22Rv1 (cell line): ENCODE measurements around the gene TRAK1.

Experiments
- ZFX ChIP-seq: fragments of 450-650 bp; IDR thresholded peaks from 2 replicates; pipeline ENCODE4 v1.6.1; 2017; ENCODE audit warnings: antibody characterized with exemption, borderline replicate concordance
- TF ChIP-seq, protein P1 (sequence below): fragments of 450-650 bp; IDR thresholded peaks from 2 replicates; pipeline ENCODE4 v1.5.1; 2017; ENCODE audit warnings: mild to moderate bottlenecking

DNA sequence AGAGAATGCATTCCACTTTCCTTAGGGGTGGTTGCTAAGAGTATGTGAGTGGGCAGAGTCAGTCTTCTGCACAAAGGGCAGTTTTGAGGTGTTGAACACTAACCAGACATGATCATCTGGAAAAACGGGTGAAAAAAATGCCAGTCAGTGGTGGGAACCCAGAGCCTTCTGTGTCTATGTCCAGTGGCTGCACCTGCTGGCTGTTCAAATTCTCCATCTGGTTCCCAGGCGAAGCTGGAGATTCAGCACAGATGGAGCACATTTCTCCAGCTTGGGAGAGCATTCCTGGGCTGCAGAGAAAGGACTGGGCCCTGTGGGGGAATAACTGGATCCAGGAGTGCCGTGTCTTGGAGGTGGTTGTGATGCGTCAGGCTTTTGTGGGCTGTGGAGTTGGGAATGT is 74.1 kb downstream of the TRAK1 start:
- TF ChIP-seq, protein P1, sequence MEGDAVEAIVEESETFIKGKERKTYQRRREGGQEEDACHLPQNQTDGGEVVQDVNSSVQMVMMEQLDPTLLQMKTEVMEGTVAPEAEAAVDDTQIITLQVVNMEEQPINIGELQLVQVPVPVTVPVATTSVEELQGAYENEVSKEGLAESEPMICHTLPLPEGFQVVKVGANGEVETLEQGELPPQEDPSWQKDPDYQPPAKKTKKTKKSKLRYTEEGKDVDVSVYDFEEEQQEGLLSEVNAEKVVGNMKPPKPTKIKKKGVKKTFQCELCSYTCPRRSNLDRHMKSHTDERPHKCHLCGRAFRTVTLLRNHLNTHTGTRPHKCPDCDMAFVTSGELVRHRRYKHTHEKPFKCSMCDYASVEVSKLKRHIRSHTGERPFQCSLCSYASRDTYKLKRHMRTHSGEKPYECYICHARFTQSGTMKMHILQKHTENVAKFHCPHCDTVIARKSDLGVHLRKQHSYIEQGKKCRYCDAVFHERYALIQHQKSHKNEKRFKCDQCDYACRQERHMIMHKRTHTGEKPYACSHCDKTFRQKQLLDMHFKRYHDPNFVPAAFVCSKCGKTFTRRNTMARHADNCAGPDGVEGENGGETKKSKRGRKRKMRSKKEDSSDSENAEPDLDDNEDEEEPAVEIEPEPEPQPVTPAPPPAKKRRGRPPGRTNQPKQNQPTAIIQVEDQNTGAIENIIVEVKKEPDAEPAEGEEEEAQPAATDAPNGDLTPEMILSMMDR: no peak
- no peak for TF ChIP-seq ZFX
